Hypothalamus (tissue), 51 donors: ENCODE data around the gene HMCES.
"Not testable (repeated sequence)": the region's sequence is repeated elsewhere in the genome, so short reads cannot be mapped to it uniquely, and the experiment has no call there.

ENCODE experiments used
- DNase-seq, 51 donors: peaks; one replicate each; lab custom pipeline; 2025; lab: John Stamatoyannopoulos, UW

HMCES gene

DNA sequence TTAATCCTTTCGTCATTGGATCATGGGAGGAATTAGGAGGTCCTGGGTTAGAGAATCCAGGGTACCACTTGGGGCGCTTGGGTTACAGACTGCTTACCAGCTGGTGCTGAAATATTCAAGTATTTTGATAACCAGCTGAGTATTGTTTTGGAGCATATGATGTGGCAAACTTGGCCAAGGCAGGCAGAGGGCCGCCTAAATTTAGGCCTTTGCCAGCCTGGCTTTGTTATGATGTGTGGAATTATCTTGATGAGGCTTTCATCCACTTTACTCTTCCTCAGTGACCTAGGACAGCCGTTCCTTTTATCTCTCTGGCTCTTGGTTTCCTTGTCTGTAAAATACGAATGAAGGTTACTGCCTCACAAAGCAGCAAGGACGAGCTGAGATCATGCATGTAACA lies 22.4 kb upstream of the HMCES start:
- no peak for DNase-seq

DNA sequence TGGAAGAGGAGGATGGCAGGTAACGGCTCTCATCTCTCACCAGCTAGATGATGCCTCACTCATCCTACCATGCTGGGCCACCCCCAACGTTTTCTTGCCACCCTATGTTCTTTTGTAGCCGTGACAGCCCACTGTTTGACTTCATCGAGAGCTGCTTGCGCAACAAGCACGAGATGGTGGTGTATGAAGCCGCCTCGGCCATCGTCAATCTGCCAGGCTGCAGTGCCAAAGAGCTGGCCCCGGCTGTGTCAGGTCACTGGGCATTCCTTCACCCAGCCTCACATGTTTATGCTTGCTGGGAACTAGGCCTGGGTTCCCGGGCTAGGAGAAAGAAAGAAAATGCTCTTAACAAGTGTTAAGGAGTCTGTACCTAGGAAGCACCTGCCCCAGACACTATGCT lies 21.1 kb upstream of the HMCES start:
- no peak for DNase-seq

DNA sequence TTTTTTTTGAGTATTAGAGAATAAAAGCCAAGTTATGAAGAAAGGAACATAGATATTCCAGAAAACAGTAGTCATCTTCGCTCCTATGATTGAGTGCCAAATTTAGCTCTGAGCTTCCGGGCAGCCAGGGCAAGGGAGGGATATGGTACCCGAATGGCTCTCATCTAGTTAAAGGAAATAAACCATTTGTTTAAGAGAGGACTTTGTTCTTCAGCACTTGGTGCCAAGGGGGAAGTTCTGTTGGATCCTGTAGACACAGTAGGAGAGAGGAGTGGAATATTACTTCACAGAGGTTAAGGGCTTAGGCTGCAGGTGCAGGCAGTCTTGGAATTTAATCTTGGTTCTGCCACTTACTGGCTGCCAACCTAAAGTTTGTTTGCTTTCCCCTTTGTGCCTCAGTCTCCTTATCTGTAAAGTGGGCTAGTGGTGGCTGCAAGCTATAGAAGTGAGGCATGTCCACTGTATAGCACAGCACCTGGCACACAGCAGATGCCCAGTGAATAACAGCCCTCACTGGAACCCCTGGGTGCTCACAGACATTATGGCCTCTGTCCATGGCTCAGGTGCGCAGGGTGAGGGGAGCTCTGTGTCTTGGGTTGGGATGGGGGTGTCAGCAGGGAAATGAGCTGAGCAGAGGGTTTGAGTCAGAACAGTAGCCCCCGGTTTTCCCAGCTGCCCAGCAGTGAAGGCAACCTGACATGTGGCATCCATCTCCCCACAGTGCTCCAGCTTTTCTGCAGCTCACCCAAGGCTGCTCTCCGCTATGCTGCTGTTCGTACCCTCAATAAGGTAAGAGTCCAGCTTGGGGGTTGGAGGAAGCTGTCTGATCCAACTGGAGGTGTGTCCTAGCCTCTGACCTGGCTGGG lies 18.8 kb upstream of the HMCES start:
- no peak for DNase-seq

DNA sequence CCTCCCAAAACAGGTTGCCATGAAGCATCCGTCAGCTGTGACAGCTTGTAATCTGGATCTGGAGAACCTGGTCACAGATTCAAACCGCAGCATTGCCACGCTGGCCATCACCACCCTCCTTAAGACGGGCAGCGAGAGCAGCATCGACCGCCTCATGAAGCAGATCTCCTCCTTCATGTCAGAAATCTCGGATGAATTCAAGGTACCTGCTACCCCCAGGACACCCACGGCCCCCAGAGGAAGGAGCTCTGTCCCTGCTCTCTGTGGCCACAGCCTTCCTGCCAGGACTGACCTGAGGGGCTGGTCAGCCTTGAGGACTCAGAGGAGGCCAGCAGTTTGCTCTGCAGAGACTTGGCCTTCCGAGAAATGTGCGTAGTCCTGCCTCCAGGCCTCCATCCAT lies 18.1 kb upstream of the HMCES start:
- DNase-seq: no peak

DNA sequence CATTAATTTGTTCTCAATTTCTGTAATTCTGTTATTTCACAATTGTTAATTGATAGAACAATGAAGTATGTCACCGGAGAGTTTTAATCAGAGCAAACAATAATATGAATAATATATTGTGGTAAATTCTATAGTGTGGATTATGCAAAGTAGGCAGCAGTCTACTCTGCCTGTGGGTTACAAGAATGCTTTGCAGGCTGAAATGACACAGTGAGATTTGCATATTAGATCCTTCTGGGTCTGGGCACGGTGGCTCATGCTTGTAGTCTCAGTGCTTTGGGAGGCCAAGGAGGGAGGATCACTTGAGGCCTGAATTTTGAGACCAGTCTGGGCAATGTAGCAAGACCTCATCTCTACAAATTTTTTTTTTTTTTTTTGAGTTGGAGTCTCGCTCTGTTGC lies 16.8 kb upstream of the HMCES start:
- DNase-seq: no peak

DNA sequence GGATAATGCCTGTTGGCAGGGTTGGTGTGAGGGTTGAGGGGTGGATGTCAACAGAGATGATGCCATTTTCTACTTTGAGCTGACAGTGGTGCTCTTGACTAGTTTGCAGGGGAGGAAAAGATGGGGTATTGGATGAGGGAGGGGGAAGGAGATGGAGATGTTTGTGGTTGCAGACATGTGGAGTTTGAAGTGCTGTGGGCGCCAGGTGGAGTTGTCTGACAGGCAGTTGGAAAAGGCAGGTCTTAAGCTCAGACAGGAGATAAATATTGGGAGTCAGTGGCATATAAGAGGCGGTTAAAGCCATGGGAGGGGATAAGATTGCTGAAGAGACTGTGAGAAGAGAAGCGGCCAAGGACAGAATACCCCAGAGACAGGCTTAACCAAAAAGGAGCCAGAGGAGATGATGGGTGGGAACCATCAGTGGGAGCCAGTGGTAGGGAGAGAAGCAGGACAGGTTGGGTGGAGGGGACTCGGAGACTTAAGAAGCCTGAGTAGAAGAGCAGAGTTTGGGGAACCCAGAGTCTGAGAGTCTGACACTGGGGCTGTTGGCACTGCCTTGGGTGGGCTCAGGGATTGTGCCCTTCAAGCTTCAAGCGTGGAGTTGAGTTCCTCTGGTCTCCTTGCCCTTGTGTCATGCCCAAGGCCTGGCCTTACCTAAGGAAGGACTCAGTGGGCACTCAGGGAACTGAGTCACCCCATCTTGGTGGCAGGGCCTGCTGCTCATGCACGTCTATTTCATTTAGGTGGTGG lies 15.3 kb upstream of the HMCES start:
- DNase-seq: no peak

DNA sequence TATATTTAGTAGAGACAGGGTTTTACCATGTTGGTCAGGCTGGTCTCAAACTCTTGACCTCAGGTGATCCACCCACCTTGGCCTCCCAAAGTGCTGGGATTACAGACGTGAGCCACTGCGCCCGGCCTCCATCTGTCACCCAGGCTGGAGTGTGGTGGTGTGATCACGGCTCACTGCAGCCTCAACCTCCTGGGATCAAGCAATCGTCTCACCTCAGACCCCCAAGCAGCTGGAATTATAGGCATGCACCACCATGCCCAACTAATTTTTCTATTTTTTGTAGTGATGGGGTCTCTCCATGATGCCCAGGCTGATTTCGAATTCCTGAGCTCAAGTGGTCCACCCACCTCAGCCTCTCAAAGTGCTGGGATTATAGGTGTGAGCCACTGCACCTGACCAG lies 13.7 kb upstream of the HMCES start:
- not testable (repeated sequence) for DNase-seq

DNA sequence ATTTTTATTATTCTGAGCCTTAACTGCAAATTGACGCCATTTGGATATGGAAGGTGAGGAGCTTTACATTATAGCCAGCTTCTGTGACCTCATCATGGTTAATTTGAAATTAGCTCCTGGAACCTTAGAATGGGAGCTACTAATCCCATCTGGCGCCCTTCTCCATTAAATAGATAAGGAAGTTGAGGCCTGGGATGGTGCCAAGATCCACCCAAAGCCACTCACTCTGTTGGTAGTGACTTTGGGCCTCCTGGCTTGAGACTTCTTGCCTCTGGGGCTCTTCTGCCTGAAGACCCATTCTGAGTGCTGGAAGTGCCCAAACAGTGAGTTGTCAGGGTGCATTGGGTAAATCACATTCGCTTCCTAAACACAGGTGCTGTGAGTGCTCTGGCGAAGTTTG lies 12.0 kb upstream of the HMCES start:
- DNase-seq: no peak

DNA sequence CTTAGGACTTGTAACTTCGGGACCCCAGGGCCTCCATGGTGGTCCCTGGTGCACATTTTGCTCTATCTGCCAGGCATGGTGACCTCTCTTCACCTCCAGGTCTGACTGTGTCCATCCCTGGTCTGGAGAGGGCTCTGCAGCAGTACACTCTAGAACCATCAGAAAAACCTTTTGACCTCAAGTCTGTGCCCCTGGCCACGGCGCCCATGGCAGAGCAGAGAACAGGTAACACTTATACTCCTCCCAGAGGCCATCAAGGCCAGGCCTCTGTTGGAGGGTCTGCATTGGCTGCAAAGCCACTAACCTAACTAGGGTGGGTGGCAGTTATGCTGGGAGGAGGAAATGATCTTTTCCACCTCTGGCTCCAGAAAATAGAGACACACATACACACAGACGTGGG lies 10.3 kb upstream of the HMCES start:
- no peak for DNase-seq

DNA sequence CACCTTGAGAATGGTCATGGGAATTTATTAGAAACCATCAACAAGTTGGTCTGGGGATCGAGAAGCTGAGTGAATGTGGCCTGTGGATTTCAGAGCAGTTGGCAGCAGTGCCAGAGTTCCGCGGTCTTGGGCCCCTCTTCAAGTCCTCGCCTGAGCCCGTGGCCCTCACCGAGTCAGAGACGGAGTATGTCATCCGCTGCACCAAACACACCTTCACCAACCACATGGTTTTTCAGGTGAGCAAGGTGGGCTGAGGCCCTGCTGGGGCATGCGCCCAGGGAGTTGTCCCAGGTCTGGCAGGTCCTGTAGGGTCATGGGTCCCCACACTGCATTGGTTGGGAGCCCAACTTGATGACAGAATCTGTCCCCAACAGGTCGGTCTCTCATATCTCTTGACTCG lies 7.0 kb upstream of the HMCES start:
- DNase-seq: no peak

DNA sequence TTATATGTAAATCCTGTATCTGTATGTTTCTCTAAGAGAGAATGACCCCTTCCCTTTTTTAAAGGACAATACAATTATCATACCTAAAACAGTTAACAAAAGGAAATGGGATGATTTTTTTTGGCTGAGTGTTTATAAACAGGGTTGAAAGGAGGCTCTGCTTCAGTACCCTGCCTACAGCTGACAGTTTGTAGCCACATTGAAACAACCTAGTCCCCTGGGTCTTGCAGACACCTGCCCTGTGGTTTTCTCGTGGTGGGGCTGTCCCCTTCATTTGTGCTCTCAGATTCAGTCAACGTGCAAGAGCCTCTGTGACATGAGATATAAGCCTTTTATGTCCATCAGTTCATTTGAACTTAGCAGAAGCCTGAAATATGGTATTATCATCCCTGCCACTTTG lies 2.3 kb upstream of the HMCES start:
- DNase-seq: no peak

DNA sequence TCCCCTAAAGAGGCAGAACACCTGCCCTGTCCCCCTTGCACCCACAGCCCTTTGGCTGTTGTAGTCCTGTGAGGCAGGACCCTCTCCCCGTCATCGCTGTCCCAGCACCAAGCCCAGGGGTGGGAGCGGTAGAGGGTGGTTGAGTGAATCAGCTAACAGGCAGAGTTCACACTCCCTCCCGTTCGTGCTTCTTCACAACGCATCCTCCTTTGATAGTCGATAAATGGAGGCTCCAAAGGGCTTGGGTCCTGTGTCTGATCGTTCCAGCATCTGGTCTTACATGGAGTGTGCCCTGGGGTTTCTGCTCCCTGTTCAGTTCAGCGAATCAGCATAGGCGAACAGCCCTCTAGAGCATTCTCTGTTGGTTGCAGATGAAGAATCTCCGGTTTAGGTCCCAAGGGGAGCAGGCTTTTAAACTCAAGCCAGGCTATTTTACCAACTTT lies 820 bp upstream of the HMCES start:
- peak in 1 of 51 donors; percentile 2 for DNase-seq

DNA sequence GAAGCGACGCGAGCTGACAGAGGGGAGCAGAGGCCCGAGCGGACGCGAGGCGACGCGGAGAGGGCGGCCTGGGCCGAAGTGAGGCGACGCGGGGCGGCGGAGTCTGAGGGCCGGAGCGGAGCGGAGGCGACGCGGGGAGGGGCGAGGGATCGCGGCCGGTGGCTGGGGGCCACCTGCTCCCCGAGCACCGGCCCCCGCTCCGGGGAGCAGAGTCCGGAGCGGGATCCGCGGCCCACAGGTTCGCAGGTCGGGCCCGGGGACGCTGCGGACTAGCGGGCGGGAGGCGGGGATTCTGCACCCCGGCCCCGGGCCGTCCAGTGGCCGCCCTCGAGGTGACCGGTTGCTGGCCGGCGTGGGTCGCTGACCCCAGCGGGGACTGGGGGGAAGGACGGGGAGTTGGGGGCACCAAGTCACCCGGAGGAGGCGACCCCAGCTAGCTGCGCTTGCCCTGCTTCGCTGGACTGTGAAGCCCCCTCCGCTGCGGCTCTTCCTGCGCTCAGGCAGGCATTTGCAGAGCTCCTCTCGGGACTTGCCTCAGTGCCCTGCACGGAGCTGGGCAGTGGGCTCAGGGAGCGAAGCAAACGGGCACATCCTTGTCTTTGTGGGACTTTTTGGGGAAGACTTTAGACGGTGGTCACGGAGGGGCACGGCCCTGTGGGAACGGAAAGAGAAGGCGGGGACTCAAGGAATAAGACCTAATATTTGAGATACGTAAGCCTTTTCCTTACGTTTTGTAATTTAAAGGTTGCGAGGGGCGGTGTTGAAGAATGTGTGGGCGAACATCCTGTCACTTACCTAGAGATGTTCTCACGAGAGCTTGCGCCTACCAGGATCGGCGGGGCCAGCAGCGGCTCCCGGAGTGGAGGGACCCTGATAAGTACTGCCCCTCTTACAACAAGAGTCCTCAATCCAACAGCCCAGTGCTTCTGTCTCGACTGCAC lies 566 bp downstream of the HMCES start:
- DNase-seq: peak in 23 of 51 donors; percentile 2 to 62 (median 32)

DNA sequence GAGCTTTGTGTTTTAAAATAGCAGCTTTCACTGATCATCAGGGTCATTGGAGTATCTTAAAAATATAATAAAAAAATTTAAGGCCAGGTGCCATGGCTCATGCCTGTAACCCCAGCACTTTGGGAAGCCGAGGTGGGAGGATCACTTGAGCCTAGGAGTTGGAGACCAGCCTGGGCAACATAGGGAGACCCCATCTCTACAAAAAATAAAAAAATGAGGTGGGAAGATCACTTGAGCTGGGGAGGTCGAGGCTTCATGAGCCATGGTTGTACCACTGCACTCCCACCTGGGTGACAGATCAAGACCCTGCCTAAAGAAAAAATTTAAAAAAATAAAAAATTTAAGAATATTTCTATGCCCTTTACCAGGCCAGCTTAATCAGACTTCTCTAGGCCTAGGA lies 1.5 kb downstream of the HMCES start:
- no peak for DNase-seq

DNA sequence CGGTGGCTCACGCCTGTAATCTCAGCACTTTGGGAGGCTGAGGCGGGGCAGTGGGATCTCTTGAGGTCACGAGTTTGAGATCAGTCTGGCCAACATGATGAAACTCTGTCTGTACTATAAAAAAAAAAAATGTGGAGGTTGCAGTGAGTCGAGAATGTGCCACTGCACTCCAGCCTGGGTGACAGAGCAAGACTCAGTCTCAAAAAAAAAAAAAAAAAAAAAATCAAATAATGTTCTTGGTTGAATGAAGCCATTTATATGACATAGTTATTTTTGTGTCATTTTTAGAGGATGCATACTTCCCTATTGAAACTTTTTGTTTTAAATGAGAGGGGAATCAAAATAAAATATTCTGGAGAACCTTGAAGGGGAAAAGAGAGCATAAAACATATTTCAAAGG lies 3.1 kb downstream of the HMCES start:
- no peak for DNase-seq

DNA sequence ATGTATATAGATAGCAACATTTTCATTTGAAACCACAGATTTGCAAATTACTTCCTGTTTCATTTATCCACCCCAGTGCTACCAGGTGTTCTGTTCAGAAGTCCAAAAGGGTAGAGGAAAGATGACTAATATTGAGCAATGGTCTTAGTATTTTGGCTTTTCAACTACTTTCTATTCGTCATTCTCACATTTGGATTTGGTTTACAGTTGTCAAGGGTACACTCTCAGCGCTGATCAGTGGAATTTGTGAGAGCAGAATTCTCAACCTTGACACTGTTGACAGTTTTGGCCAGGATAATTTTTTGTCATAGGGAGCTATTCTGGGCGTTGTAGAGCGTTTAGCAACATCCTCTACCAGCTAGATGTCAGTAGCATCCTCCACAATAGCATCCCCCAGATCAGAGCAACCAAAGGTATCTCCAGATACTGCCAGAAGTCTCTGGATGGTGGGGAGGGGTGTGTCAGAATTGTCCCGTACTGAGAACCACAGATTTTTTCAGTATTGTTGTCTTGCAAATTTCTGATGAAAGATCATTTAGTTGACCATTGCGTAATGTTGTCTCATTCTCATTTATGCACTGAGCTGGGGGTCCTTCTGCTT lies 4.2 kb downstream of the HMCES start:
- no peak for DNase-seq

DNA sequence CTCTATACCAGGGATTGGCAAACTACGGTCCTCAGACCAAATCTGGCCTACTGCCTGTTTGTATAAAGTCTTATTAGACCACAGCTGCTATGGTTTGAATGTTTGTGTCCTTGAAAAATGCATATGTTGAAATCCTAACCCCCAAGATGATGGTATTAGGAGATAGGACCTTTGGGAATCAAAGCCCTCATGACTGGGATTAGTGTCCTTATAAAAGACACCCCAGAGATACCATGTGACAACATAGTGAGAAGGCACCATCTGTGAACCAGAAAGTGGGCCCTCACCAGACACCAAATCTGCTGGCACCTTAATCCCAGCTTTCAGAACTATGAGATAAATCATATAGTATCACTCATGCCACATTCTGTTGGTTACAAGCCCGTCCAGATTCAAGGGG lies 7.4 kb downstream of the HMCES start:
- DNase-seq: no peak

DNA sequence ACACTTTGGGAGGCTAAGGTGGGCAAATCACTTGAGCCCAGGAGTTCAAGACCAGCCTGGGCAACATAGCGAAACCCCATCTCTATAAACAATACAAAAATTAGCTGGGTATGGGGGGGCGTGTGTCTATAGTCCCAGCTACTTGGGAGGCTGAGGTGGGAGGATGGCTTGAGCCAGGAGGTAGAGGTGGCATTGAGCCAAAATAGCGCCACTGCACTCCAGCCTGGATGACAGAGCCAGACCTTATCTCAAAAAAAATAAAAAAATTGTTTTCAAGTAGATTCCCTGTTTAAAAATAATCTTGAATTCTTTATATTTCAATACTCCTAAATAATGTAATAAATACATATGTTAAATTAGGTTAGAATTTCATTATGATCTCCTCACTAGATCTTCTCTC lies 9.8 kb downstream of the HMCES start:
- DNase-seq: no peak

DNA sequence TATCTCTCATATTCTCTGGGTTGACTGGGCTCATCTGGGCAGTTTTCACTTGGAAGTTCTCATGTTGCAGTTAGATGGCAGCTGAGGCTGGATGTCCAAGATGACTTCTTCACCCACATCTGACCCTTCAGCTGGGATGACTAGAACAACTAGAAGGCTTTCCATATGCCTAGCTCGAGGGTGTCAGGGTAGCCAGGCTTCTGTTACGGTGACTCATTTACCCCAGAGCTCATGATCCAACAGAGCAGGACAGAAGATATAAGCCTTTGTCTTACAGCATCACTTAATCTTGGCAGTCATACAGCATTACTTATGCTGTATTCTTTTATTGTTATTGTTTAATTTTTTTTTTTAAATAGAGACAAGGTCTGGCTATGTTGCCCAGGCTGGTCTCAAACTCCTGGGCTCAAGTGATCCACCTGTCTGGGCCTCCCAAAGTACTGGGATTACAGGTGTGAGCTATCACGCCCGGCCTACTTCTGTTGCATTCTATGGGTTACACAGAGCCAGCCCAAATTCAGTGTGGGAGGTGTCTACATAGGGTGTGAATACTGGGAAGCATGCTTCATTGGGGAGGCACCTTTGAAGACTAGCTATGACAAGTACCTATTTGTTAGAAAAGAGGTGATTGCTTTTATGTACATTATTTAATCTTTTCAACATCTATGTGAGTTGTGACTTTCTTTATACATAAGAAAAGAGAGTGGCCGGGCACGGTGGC lies 10.7 kb downstream of the HMCES start:
- no peak for DNase-seq
